SIG-M5 (cell line): ENCODE results near the gene CCDC38.

Experiments used
- DNase-seq: peaks from one replicate; lab custom pipeline; 2025; lab: John Stamatoyannopoulos, UW

Gene CCDC38

DNA sequence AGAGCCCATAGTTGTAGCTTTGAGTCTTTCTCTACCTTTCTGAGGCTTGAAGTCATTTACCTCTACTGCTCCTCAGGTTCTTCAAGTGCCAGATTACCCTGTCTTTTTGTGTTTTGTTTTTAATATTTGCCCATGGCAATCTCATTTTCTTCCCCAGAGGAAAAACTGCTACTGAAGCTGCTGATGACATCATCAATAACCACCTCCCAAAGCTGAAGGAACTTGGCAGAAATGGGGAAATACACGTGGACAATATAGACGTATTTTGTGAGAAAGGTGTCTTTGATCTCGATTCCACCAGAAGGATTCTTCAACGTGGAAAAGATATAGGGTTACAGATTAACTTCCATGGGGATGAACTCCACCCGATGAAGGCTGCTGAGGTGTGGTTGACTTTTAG is 17.8 kb upstream of the CCDC38 start:
- DNase-seq: no peak

DNA sequence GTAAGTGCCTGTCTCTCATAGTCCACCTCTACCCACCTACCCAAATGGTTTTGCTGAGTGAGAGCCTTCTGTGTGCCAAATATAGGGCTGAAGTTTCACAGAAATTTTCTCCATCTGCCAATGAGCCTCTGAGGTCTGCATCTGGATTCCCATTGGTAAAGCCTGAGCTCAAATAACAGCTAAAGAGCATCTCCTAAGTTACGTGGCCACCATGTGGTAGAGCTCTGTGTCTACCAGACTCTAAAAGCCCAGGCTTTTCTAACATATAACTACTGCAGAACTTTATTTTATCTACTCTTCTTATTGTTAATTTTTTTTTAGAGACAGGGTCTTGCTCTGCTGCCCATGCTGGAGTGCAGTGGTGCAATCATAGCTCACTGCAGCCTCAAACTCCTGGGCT is 16.7 kb upstream of the CCDC38 start:
- DNase-seq: no peak

DNA sequence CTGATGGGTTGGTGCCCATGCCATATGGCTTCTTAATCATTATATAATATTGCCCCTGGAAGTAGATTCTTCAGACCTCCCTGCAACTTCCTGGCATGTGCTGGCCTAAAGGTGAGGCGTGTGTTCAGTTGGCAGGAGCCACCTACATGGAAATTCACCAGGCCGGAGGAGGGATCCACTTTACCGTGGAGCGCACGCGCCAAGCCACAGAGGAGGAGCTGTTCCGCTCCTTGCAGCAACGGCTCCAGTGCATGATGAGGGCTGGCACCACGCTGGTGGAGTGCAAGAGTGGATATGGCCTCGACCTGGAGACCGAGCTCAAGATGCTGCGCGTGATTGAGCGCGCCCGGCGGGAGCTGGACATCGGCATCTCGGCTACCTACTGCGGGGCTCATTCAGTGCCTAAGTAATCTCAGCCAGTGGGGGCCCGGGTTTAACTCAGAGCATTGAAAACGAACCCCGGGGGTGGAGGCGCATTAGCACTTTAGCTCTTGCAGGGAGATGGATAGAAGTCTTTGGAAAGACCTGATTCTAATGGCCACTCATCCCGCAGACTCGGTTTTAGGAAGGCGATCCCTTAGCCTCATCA is 14.2 kb upstream of the CCDC38 start:
- DNase-seq: no peak

DNA sequence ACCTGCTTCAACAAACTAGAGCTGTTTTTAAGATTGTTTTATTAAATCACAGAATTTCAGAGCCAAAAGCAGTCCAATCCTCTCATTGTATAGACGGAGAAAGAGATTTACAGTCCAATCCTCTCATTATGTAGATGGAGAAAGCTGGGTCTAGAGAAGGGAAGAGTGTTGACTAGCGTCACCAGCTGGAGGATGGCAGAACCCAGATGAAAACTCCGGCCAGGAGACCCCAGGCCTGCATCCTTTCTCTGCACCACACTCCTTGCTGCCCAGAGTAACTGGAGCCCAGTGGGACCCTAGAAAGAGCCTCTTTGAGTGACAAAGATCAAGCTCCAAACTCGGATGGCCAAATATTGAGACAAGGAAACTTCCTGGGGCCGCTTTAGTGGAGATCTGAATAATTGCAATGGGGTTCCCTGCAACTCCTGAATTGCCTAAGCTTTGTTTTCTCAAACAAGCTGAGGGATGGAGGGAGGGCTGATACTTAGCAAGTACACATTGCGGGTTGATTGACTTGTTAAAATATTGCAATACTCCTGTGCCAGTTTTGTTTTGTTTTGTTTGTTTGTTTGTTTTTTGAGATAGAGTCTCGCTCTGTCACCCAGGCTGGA is 13.2 kb upstream of the CCDC38 start:
- no peak for DNase-seq

DNA sequence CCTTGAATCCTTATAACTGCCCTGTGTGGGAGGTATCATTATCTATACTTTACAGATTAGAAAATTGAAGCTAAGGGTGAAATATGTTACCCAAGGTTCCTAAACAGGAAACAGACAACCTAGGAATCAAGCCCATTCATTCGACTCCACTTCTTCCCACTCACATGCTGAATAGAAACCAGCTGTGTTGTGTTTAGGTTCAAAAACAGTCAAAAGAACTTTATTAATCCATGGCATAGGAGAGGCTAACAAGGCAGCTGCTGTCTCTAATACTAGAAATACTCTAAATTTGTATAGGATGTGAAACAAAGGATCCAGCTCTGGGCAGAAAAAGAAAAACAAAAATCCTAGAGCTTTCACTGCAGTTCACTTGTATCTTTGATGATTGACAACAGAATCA is 10.6 kb upstream of the CCDC38 start:
- DNase-seq: no peak

DNA sequence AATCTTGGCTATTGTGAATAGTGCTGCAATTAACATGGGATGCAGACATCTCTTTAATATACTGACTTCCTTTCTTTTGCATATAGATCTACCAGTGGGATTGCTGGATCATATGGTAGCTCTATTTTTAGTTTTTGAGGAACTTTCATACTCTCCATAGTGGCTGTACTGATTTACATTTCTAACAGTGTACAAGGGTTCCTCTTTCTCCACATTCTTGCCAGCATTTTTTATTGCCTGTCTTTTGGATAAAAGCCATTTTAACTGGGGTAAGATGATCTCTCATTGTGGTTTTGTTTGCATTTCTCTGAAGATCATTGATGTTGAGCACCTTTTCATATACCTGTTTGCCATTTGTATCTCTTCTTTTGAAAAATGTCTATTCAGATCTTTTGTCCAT is 9.1 kb upstream of the CCDC38 start:
- no peak for DNase-seq

DNA sequence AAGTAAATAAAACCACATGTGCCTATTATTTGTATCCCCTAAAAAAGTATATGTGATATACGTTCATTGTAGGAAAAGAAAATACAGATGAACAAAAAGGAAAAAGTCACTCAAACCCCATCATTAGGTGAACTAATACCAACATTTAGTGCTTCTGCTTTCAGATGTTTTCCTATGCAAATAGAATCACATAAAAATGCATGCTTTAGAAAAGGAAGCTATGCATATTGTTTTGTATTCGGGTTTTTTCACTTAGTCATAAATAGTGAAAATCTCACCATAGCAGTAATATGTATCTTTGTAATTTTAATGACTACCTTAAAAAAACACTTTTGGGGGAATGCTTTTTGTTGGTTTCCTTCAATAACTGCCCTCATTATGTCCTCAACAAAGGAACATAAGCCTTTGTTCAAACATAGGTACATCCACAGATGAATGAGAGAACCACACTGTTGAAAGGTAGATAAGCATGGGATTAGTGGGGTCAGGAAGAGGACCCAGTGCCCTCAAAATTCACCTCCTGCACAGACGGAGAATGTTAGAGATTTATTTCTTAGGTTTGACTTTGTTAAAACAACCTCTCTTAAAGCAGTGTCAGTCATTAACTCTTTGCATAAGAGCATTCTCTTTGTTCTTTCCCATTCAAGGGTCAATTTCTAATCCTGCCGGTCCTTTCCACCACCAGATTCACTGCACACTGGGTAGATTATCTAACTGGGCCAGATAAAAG is 7.2 kb upstream of the CCDC38 start:
- no peak for DNase-seq

DNA sequence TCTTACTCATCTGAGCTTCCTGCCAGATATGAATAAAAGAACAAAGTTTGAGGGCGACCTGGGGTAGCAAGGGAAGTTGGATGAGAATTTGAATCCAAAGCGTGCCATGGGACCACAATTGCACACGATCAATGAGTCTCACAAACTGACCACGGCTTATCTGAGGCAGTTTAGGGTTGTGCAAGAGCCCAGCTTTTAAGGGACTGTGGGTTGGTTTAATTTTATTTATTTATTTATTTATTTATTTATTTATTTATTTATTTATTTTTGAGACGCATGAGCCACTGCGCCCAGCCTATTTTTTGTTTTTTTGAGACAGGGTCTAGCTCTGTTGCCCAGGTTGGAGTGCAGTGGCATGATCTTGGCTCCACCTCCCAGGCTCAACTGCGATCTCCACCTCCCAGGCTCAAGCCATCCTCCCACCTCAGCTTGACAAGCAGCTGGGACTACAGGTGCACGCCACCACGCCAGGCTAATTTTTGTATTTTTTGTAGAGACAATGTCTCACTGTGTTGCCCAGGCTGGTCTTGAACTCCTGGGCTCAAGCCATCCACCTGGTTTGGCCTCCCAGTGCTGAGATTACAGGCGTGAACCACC is 1.8 kb upstream of the CCDC38 start:
- no peak for DNase-seq

DNA sequence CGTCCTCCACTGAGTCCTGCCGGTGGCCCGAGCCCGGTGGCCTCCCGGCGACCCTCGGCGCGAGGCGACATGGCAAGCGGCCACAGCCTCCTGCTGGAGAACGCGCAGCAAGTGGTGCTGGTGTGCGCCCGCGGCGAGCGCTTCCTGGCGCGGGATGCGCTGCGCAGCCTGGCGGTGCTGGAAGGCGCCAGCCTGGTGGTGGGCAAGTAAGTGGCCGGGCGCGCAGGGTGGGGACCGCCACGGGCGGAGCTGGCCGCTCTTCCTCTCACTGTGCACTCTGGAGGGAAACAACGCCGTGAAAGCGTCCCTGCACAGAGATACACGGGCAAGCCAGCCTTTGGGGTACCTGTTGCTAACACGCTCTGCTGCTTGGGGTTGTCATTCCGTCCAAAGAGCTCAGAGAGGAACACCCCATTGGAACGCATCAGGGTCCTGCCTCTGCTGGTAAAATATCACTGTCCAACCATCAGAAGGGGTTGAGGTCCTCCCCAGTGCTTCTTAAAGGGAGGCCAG is 972 bp upstream of the CCDC38 start, which contains the start of gene AMDHD1:
Gene AMDHD1 (plus strand): TSS at position 2 of the 513 bp plus-strand sequence. CDS start 68 bp downstream, at position 70.
- no peak for DNase-seq

DNA sequence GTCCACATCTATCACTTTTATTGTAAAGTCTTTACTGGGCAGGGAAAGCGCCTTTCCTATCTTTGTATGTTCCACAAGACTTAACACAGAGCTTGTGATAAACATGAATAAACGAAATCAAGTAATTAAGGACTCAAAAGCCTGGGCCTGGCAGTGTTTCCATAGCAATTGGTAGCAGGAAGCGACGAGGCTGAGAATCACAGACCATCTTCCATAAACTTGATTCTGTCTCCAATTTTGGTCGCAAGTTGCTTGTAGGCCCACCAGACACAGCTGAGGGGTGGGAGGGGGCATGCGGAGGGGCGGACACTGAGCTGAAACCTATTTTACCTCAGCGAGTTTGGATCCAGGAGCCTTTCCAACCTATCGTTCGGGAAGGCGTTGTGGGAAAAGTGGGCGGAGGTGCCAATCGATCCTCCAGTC is 302 bp downstream of the CCDC38 start:
- no peak for DNase-seq

DNA sequence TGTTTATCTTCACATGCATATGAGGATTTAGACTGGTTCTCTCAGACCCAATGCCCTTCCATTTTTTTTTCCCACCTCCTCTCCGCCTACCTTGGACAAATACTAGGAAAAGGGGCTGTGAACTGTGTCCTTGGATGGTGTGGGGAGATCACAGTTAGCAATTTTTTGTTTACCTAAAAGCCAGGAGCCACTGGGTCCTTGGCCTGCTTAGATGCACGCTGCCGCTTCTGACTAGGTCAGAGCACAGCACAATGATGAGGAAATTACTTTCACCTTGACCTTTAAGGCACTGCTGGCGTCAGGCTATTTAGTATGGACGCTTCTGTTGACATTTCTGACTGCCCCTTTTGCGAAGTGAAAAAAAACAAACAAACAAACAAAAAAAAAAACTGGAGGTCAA is 1.9 kb downstream of the CCDC38 start:
- no peak for DNase-seq

DNA sequence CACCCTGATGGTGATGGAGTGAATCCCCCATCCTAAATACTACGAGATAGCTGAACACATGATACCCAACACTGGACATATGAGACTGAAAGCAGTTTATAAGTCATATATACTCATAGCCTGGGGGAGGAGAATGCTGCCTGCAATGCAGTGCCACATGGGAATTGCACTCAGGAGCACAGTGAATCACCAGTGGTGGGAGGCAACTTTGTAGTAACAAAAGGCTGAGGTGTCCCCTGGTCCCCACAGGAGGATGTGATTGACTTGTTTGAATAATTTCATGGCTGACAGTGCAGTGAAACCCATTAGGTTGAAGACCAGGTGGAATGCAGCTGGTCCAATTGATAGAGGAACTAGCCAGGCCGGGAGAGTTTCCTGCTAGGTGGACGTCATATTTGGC is 20.2 kb downstream of the CCDC38 start:
- no peak for DNase-seq

DNA sequence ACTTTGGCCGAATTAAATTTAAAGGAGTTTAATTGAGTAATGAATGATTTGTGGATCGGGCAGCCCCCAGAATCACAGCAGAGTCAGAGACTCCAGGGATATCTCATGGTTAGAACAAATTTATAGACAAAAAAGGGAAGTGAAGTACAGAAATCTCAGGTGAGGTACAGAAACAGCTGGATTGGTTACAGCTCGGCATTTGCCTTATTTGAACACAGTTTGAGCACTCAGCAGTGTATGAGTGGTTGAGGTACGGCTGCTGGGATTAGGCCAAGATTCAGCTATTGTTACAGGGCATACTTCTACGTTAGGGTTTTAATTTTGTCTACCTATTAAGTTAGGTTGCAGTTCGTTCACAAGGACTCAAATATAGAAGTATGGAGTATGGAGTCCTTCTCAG is 23.3 kb downstream of the CCDC38 start:
- DNase-seq: no peak

DNA sequence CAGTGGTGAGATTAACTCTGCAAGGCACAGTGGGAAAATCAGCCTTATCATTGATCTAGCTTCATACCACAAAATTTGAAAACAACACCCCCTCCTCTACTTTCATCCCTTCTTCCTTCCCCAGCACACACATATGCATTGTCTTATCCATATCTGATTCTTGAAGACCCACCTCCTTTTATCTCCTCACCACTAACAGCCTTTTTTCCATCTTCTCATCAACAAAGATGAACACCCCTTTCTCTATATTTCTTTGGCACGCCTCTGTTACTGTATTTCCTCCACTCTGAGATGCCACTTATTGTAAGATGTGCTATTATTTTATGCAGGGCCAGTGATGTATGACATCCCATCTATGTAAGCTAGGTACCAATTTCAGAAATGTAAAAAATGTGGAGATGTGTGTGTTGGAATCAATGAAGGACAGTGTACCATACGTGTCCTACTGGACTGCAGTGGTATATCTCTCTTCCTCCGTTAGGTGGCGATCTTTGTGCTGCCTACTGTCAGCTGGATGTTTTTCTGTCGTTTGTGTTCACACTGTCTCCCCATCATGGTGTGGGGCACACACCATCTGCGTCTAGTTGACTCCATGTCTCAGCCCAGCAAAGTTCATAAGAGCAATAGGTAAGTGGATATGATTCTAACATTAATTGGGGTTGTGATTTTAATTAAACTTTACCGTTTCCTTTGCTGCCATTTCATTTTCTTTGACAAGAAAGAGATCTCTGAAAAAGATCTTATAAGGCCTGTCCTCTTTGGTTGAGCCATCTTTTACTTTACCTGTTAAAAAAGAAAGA is 24.0 kb downstream of the CCDC38 start:
- no peak for DNase-seq

DNA sequence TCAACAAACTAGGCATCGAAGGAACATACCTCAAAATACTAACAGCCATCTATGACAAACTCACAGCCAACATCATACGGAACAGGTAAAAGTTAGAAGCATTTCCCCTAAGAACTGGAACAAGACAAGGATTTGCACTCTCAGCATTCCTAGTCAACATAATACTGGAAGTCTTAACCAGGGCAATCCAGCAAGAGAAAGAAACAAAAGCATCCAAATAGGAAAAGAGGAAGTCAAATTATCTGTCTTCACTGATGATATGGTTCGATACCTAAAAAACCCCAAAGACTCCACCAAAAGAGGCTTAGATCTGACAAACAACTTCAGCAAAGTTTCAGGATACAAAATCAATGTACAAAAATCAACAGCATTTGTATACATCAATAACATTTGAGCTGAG is 32.5 kb downstream of the CCDC38 start:
- DNase-seq: no peak

DNA sequence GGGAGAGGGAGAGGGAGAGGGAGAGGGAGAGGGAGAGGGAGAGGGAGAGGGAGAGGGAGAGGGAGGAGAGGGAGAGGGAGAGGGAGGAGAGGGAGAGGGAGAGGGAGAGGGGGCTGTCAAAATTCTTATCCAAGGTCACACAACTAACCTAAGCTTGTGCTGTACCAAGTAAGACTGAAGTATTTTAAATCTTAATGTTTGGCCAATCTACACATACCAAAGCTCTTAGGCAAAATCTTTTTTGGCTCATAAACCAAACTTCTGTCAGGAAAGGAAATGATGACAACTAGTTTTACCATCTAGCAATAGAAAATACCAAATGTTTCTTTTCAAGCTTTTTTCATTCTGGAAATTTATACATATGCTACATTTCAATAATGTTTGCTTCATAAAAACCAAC is 33.8 kb downstream of the CCDC38 start:
- DNase-seq: no peak

DNA sequence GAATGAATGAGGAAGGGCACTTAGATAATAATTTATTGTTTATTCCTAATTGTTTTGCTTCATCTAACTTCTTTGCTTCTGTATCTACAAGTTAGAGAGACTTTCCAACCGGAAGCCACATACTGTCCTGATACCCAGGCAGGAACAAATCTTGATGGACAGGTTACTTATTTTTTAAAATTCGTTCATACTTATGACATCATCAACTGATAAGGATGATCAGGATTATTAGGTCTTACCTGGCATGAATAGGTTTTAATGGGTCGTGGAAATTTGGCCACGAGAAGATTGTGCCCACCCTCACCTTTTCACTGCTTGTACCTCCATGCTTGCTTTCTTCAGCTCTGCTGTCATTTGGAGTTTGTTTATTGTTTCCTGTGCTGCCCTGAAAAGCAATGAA is 44.3 kb downstream of the CCDC38 start:
- no peak for DNase-seq

DNA sequence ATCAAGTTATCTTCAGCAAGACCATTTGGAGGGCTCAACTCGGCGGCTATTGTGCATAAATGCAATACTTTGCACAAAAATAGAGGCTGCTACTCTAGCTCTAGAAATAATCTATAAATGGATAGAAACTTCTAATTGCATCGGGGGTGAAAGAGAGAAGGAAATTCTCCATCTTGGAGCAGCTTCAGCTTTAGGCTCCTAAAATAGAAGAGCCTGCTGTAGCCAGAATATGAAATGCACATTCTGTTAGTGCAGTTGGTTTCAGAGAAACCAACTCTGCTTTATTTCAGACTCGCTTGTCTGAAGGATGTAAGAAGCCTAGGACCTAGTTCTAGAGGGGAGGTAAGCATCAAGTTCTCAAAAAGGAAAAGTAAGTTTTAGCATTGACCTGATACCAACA is 45.6 kb downstream of the CCDC38 start:
- DNase-seq: no peak

DNA sequence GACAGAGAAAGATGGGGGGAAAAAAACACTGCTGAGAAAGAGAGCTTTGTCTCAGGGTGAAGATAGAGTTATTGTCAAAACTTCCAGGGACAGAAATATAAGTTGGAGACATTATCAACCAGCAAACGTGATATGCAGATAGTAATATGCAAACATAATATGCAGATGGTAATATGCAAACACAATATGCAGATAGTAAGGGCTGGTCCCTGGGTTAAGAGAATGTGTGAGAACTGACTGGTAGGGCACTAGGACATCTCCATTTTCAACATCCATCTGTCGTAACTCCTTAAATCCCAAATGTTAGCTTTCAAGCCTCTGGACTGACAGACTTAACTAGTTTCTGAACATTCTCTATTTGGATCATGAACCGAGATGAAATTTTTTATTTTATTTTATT is 51.5 kb downstream of the CCDC38 start:
- DNase-seq: no peak

DNA sequence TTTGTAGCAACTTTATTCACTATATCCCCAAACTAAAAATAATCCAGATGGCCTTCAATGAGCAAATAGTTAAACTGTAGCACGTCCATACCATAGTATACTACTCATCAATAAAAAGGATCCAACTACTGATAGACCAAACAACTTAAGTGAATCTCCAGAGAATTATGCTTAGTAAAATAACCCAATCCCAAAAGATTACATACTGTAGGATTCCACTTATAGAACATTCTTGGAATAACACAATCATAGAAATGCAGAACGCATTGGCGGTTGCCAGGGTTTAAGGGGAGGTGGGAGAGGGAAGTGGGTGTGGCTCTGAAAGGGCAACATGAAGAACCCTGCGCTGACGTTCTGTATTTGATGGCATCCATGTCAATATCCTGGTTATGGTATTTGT is 55.1 kb downstream of the CCDC38 start:
- no peak for DNase-seq

DNA sequence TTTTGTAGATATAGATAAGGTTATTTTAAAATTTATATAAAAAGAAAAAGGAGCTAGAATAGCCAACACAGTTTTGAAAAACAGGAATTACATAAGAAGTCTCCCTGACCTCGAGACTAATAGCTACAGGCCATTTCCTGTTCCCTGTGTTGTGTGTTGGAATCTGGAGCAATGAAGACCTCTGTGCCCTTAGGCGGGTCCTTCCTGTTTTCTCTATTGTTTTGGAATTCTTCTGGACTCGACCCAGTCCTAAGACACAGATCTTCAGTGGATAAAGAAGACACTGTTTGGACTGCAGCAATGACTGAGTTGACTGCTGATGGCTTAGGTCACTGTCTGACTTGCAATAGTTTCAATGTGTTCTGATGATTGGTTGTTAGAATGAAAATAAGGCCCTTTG is 57.4 kb downstream of the CCDC38 start:
- DNase-seq: no peak

DNA sequence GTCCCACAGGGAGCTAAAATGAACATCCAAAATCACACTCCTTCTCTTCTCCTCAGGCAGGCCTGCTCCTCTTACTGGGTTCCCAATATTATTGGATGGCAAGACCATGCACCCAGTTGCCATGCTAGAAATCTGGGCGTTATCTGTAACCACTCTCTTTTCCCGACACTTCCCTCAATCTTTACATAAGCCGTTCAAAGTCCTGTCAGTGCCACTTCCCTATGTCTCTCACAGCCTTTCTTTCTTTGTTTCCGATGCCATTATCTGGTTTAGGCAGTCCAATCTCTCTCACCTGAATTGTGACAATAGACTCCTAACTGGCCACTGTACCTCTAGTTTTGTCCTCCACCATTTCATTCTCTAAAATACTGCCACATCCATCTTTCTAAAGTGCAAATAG is 59.5 kb downstream of the CCDC38 start:
- DNase-seq: no peak
